ENCODE data around the gene MUC20. TPM values are rescaled to one million over a fixed set of nuclear protein-coding genes. Genes with fewer than 3 reads are reported as not detected.

The MUC20 gene
- total and polyA plus RNA-seq, 2 experiments from 2014 or later = 0.29 TPM; not detected in 1

DNA sequence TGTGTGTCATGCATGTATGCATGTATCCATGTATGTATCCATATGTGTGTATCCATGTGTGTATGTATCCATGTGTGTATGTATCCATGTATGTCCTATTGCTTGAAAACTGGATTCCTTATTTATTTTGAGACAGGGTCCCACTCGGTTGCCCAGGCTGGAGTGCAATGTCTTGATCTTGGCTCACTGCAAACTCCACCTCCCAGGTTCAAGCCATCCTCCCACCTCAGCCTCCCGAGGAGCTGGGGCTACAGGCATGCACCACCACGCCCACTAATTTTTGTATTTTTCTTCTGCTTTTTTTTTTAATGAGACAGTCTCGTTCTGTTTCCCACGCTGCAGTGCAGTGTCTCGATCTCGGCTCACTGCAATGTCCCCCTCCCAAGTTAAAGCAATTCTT, 34.1 kb downstream of the MUC20 start:
- H3K9me3 Mint-ChIP-seq = no peaks in the 10 kb centered on the region; the same call in 2 of the 3 replicates
- H2AFZ ChIP-seq = no peak overlapping the region
- H3K27me3 ChIP-seq (ENCODE audit: insufficient read depth) = no peaks in the 10 kb centered on the region
- no peaks in the 10 kb centered on the region for H3K9me2 ChIP-seq (ENCODE audit: insufficient read depth)
- H3K36me3 Mint-ChIP-seq (ENCODE audit: low read depth) = no peaks in the 10 kb centered on the region
- no peaks in the 10 kb centered on the region for H3K79me2 ChIP-seq (replicated peaks; ENCODE audit: insufficient read depth)
- no peak for TF ChIP-seq POLR2AphosphoS5 (IDR thresholded peaks at IDR 0.05; ENCODE audit: low read depth)
- no peak for TF ChIP-seq EZH2phosphoT487 (IDR thresholded peaks at IDR 0.05; ENCODE audit: unreplicated experiment)
- TF ChIP-seq, protein P1, sequence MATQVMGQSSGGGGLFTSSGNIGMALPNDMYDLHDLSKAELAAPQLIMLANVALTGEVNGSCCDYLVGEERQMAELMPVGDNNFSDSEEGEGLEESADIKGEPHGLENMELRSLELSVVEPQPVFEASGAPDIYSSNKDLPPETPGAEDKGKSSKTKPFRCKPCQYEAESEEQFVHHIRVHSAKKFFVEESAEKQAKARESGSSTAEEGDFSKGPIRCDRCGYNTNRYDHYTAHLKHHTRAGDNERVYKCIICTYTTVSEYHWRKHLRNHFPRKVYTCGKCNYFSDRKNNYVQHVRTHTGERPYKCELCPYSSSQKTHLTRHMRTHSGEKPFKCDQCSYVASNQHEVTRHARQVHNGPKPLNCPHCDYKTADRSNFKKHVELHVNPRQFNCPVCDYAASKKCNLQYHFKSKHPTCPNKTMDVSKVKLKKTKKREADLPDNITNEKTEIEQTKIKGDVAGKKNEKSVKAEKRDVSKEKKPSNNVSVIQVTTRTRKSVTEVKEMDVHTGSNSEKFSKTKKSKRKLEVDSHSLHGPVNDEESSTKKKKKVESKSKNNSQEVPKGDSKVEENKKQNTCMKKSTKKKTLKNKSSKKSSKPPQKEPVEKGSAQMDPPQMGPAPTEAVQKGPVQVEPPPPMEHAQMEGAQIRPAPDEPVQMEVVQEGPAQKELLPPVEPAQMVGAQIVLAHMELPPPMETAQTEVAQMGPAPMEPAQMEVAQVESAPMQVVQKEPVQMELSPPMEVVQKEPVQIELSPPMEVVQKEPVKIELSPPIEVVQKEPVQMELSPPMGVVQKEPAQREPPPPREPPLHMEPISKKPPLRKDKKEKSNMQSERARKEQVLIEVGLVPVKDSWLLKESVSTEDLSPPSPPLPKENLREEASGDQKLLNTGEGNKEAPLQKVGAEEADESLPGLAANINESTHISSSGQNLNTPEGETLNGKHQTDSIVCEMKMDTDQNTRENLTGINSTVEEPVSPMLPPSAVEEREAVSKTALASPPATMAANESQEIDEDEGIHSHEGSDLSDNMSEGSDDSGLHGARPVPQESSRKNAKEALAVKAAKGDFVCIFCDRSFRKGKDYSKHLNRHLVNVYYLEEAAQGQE (IDR thresholded peaks at IDR 0.05; ENCODE audit: unreplicated experiment) = no peak
- TF ChIP-seq, protein P2, sequence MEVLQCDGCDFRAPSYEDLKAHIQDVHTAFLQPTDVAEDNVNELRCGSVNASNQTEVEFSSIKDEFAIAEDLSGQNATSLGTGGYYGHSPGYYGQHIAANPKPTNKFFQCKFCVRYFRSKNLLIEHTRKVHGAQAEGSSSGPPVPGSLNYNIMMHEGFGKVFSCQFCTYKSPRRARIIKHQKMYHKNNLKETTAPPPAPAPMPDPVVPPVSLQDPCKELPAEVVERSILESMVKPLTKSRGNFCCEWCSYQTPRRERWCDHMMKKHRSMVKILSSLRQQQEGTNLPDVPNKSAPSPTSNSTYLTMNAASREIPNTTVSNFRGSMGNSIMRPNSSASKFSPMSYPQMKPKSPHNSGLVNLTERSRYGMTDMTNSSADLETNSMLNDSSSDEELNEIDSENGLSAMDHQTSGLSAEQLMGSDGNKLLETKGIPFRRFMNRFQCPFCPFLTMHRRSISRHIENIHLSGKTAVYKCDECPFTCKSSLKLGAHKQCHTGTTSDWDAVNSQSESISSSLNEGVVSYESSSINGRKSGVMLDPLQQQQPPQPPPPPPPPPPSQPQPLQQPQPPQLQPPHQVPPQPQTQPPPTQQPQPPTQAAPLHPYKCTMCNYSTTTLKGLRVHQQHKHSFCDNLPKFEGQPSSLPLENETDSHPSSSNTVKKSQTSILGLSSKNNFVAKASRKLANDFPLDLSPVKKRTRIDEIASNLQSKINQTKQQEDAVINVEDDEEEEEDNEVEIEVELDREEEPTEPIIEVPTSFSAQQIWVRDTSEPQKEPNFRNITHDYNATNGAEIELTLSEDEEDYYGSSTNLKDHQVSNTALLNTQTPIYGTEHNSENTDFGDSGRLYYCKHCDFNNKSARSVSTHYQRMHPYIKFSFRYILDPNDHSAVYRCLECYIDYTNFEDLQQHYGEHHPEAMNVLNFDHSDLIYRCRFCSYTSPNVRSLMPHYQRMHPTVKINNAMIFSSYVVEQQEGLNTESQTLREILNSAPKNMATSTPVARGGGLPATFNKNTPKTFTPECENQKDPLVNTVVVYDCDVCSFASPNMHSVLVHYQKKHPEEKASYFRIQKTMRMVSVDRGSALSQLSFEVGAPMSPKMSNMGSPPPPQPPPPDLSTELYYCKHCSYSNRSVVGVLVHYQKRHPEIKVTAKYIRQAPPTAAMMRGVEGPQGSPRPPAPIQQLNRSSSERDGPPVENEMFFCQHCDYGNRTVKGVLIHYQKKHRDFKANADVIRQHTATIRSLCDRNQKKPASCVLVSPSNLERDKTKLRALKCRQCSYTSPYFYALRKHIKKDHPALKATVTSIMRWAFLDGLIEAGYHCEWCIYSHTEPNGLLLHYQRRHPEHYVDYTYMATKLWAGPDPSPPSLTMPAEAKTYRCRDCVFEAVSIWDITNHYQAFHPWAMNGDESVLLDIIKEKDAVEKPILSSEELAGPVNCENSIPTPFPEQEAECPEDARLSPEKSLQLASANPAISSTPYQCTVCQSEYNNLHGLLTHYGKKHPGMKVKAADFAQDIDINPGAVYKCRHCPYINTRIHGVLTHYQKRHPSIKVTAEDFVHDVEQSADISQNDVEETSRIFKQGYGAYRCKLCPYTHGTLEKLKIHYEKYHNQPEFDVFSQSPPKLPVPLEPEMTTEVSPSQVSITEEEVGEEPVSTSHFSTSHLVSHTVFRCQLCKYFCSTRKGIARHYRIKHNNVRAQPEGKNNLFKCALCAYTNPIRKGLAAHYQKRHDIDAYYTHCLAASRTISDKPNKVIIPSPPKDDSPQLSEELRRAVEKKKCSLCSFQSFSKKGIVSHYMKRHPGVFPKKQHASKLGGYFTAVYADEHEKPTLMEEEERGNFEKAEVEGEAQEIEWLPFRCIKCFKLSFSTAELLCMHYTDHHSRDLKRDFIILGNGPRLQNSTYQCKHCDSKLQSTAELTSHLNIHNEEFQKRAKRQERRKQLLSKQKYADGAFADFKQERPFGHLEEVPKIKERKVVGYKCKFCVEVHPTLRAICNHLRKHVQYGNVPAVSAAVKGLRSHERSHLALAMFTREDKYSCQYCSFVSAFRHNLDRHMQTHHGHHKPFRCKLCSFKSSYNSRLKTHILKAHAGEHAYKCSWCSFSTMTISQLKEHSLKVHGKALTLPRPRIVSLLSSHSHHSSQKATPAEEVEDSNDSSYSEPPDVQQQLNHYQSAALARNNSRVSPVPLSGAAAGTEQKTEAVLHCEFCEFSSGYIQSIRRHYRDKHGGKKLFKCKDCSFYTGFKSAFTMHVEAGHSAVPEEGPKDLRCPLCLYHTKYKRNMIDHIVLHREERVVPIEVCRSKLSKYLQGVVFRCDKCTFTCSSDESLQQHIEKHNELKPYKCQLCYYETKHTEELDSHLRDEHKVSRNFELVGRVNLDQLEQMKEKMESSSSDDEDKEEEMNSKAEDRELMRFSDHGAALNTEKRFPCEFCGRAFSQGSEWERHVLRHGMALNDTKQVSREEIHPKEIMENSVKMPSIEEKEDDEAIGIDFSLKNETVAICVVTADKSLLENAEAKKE (CRISPR knock-in tag; IDR thresholded peaks at IDR 0.05) = no peak
- no peak for TF ChIP-seq ZNF114 (CRISPR knock-in tag; IDR thresholded peaks at IDR 0.05)
- TF ChIP-seq, protein P3, sequence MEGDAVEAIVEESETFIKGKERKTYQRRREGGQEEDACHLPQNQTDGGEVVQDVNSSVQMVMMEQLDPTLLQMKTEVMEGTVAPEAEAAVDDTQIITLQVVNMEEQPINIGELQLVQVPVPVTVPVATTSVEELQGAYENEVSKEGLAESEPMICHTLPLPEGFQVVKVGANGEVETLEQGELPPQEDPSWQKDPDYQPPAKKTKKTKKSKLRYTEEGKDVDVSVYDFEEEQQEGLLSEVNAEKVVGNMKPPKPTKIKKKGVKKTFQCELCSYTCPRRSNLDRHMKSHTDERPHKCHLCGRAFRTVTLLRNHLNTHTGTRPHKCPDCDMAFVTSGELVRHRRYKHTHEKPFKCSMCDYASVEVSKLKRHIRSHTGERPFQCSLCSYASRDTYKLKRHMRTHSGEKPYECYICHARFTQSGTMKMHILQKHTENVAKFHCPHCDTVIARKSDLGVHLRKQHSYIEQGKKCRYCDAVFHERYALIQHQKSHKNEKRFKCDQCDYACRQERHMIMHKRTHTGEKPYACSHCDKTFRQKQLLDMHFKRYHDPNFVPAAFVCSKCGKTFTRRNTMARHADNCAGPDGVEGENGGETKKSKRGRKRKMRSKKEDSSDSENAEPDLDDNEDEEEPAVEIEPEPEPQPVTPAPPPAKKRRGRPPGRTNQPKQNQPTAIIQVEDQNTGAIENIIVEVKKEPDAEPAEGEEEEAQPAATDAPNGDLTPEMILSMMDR (conservative IDR thresholded peaks at IDR 0.05; ENCODE audit: low read depth in 2 of 2) = no peak
- TF ChIP-seq STAT1 (IDR thresholded peaks at IDR 0.05; ENCODE audit: unreplicated experiment) = no peak
- TF ChIP-seq, protein P4, sequence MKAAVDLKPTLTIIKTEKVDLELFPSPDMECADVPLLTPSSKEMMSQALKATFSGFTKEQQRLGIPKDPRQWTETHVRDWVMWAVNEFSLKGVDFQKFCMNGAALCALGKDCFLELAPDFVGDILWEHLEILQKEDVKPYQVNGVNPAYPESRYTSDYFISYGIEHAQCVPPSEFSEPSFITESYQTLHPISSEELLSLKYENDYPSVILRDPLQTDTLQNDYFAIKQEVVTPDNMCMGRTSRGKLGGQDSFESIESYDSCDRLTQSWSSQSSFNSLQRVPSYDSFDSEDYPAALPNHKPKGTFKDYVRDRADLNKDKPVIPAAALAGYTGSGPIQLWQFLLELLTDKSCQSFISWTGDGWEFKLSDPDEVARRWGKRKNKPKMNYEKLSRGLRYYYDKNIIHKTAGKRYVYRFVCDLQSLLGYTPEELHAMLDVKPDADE (IDR thresholded peaks at IDR 0.05) = no peak
- no peak for TF ChIP-seq CREB1 (CRISPR knock-in tag; IDR thresholded peaks at IDR 0.05; ENCODE audit: low read depth)
- no peak for TF ChIP-seq NANOG (IDR thresholded peaks at IDR 0.05; ENCODE audit: borderline replicate concordance)
- no peak overlapping the region for H3K27ac Mint-ChIP-seq
- H3K4me1 Mint-ChIP-seq = peaks cover 15% of the 10 kb centered on the region
- no peaks in the 10 kb centered on the region for H3F3A ChIP-seq (replicated peaks; ENCODE audit: low read depth)
- no peak overlapping the region for H3K27ac ChIP-seq (ENCODE audit: low read depth)
- no peak overlapping the region for H3K4me2 ChIP-seq
- no peaks in the 10 kb centered on the region for H4K20me1 ChIP-seq (replicated peaks; ENCODE audit: insufficient read depth)
- no peaks in the 10 kb centered on the region for H3K36me3 ChIP-seq (ENCODE audit: insufficient read depth)
- no peak overlapping the region for H3K4me3 ChIP-seq
- H3K27me3 Mint-ChIP-seq (ENCODE audit: insufficient read depth, low read depth, poor library complexity) = peaks cover 7% of the 10 kb centered on the region
- DNase-seq (ENCODE audit: low spot score) (no peak), ATAC-seq (no peak)
- H3K4me3 Mint-ChIP-seq = no peak overlapping the region
- H3K4me1 ChIP-seq (ENCODE audit: insufficient read depth) = no peaks in the 10 kb centered on the region
